Lung (tissue), 12 donors: ENCODE measurements around the gene FAAP100. TPM values are rescaled to one million over a fixed set of nuclear protein-coding genes. Genes with fewer than 3 reads are reported as not detected.

Source experiments
- ATAC-seq: fragments of 200-7000 bp; cut with Tn5 transposase; one replicate; pipeline ENCODE4 v1.9.1; 2020; ENCODE audit warnings: moderate number of reproducible peaks; ENCODE audit not compliant: insufficient read depth, low FRiP score
- DNase-seq, 3 donors: peaks; one replicate each; pipeline ENCODE4 v3.0.0-alpha.2; 2013 to 2017
- H3K27ac ChIP-seq, 2 donors: one replicate each; pipeline ENCODE4 v1.5.1; 2013; ENCODE audit warnings: mild to moderate bottlenecking in 2 of 2, moderate library complexity in 2 of 2, control low read depth in 1 of 2, inconsistent platforms in 1 of 2, low read depth in 1 of 2, low read length in 1 of 2
- H3K27me3 ChIP-seq, 3 donors: one replicate each; pipeline ENCODE4 v1.5.1; 2013; ENCODE audit warnings: low read length in 2 of 3; ENCODE audit not compliant: control insufficient read depth in 3 of 3, insufficient read depth in 3 of 3
- H3K36me3 ChIP-seq, 4 donors: one replicate each; pipeline ENCODE4 v1.5.1; 2013; ENCODE audit warnings: low read length in 4 of 4, mild to moderate bottlenecking in 1 of 4, moderate library complexity in 1 of 4; ENCODE audit not compliant: control insufficient read depth in 4 of 4, insufficient read depth in 4 of 4
- H3K4me1 ChIP-seq, 5 donors: one replicate each; pipeline ENCODE4 v1.5.1; 2013; ENCODE audit warnings: low read length in 5 of 5, mild to moderate bottlenecking in 2 of 5, moderate library complexity in 1 of 5; ENCODE audit not compliant: control insufficient read depth in 5 of 5, insufficient read depth in 5 of 5
- H3K4me3 ChIP-seq: one replicate; pipeline ENCODE4 v1.5.1; 2013; ENCODE audit warnings: mild to moderate bottlenecking, control low read depth, moderate library complexity
- H3K9ac ChIP-seq, 2 donors: one replicate each; pipeline ENCODE4 v1.5.1; 2013; ENCODE audit warnings: low read length in 2 of 2, control low read depth in 1 of 2; ENCODE audit not compliant: insufficient read depth in 1 of 2
- H3K9me3 ChIP-seq, 4 donors: one replicate each; pipeline ENCODE4 v1.5.1; 2013; ENCODE audit warnings: low read length in 3 of 4, mild to moderate bottlenecking in 1 of 4, moderate library complexity in 1 of 4; ENCODE audit not compliant: control insufficient read depth in 4 of 4, insufficient read depth in 3 of 4
- CTCF ChIP-seq: IDR thresholded peaks from 2 replicates; pipeline ENCODE4 v1.5.1; 2012; ENCODE audit warnings: mild to moderate bottlenecking; ENCODE audit errors: control extremely low read depth, extremely low read depth
- WGBS, 2 donors: extraction: QIAGEN DNeasy Blood & Tissue Kit; methylation state at CpG; one replicate each; pipeline ENCODE4 v1.1.7; 2013; 5-methylcytosine and 5-hydroxymethylcytosine counted together
- polyA plus RNA-seq, 2 donors: library from polyadenylated mRNA; stranded (reverse); fragments of 200-250 nt; gene quantifications; one replicate each; pipeline ENCODE4 v1.2.1, GENCODE V29; 2013
- total RNA-seq, 2 donors: library from RNA; depleted of rRNA in 1 of 2; stranded (reverse); fragments of >200 nt in 1 of 2; gene quantifications; one replicate each; pipeline ENCODE4 v1.2.1, GENCODE V29; 2014 to 2021
- donor health status: control.
- donor health status: control.
- donor health status: Bipolar disorder and iron deficiency.
- donor health status: healthy.
- donor health status: DM: yes; HTN: yes; CAD: no.

FAAP100 gene
- total and polyA plus RNA-seq, 4 donors, result 20.8 to 34.4 (median 25.4) TPM

GRCh38 chr17:81514489-81514738 lies 37.7 kb downstream of the FAAP100 start:
- WGBS, 2 donors, result 0 to 1% methylated on average over 7 to 34 of the region's 34 CpGs

GRCh38 chr17:81513753-81514488 lies 38.2 kb downstream of the FAAP100 start:
- H3K27me3 ChIP-seq, result no peaks in the 10 kb centered on the region
- H3K4me3 ChIP-seq, result peak overlapping the region; percentile 73
- peaks cover 18 to 34% (median 28%) of the 10 kb centered on the region in 4 donors for H3K36me3 ChIP-seq
- peaks cover 0 to 5% (median 0%) of the 10 kb centered on the region in 4 donors for H3K9me3 ChIP-seq
- ATAC-seq, result no peak
- peak overlapping the region; percentile 99 for H3K27ac ChIP-seq
- TF ChIP-seq CTCF, result no peak
- peaks cover 3 to 42% (median 19%) of the 10 kb centered on the region in 5 donors for H3K4me1 ChIP-seq
- WGBS, 2 donors, result 0 to 1% methylated on average over 63 to 64 of the region's 64 CpGs
- peak overlapping the region; percentile 55 to 86 for H3K9ac ChIP-seq
- DNase-seq, result peak; percentile 79 to 81 (median 79)

More at GRCh38 chr17:81514489-81514738, 37.7 kb downstream of the FAAP100 start:
- Histone ChIP-seq H3K4me3 (peak overlapping the region; percentile 73), H3K27me3 (no peaks in the 10 kb centered on the region), H3K9me3 (peaks cover 0 to 5% (median 0%) of the 10 kb centered on the region in 4 donors), H3K9ac (peak overlapping the region; percentile 55 to 86), H3K27ac (peak overlapping the region; percentile 99), H3K4me1 (peaks cover 2 to 42% (median 20%) of the 10 kb centered on the region in 5 donors), H3K36me3 (peaks cover 18 to 29% (median 24%) of the 10 kb centered on the region in 4 donors)
- no peak for DNase-seq
- no peak for TF ChIP-seq CTCF
- no peak for ATAC-seq

GRCh38 chr17:81513372-81513752 lies 38.8 kb downstream of the FAAP100 start:
- peaks cover 0 to 5% (median 0%) of the 10 kb centered on the region in 4 donors for H3K9me3 ChIP-seq
- DNase-seq, result peak; percentile 75 to 79 (median 78)

More at GRCh38 chr17:81513372-81513752, 38.8 kb downstream of the FAAP100 start:
- Histone ChIP-seq H3K27ac (peak overlapping the region; percentile 99), H3K27me3 (no peaks in the 10 kb centered on the region), H3K9ac (peak overlapping the region in 1 of 2 donors; percentile 86), H3K4me3 (peak overlapping the region; percentile 73), H3K36me3 (peaks cover 18 to 39% (median 30%) of the 10 kb centered on the region in 4 donors), H3K4me1 (peaks cover 3 to 39% (median 16%) of the 10 kb centered on the region in 5 donors)
- WGBS, 2 donors, result 0% methylated on average over 17 to 23 of the region's 23 CpGs
- TF ChIP-seq CTCF, result no peak
- no peak for ATAC-seq
